GM18507 (cell line): Measurements from ENCODE around the gene EIF4E.
"Not testable (repeated sequence)": the region's sequence is repeated elsewhere in the genome, so short reads cannot be mapped to it uniquely, and the experiment has no call there.

Experiments used
- DNase-seq: peaks from one replicate; pipeline ENCODE4 v3.0.0; 2011; ENCODE audit warnings: low read depth; ENCODE audit not compliant: insufficient read length; ENCODE audit errors: extremely low spot score
- FAIRE-seq: peaks from 2 replicates; lab custom pipeline; 2011; peaks lifted over from hg19 to GRCh38; lab: Jason Lieb, UNC

Gene EIF4E

GRCh38 chr4:98890702-98891455 lies 38.1 kb downstream of the EIF4E start:
- DNase-seq (no peak), FAIRE-seq (peak; percentile 35)

GRCh38 chr4:98887145-98887544 lies 41.8 kb downstream of the EIF4E start:
- no peak for FAIRE-seq

GRCh38 chr4:98886382-98886781 lies 42.6 kb downstream of the EIF4E start:
- DNase-seq, FAIRE-seq: not testable (repeated sequence)

More at GRCh38 chr4:98887145-98887544, 41.8 kb downstream of the EIF4E start:
- DNase-seq, result no peak

GRCh38 chr4:98880884-98881283 lies 48.0 kb downstream of the EIF4E start:
- not testable (repeated sequence) for FAIRE-seq, DNase-seq

- FAIRE-seq (no peak), DNase-seq (no peak)
These were observed 49.4 kb downstream of the EIF4E start for GRCh38 chr4:98879515-98879914.

- no peak for DNase-seq
- no peak for FAIRE-seq
These were observed 55.9 kb downstream of the EIF4E start for GRCh38 chr4:98873059-98873458.

GRCh38 chr4:98872120-98872906 lies 56.6 kb downstream of the EIF4E start:
- not testable (repeated sequence) for FAIRE-seq, DNase-seq

- FAIRE-seq, result no peak
These were observed 61.3 kb downstream of the EIF4E start for GRCh38 chr4:98867648-98868047.

GRCh38 chr4:98865059-98865458 lies 63.9 kb downstream of the EIF4E start:
- DNase-seq, result no peak
- FAIRE-seq, result no peak

More at GRCh38 chr4:98867648-98868047, 61.3 kb downstream of the EIF4E start:
- DNase-seq, result no peak

GRCh38 chr4:98864560-98864959 lies 64.4 kb downstream of the EIF4E start:
- FAIRE-seq, result no peak
- DNase-seq, result no peak

- FAIRE-seq, result no peak
- no peak for DNase-seq
These were observed 66.6 kb downstream of the EIF4E start for GRCh38 chr4:98862371-98862770.

GRCh38 chr4:98861100-98861884 lies 67.6 kb downstream of the EIF4E start:
- FAIRE-seq (no peak), DNase-seq (no peak)

- no peak for DNase-seq
- FAIRE-seq, result no peak
These were observed 77.1 kb downstream of the EIF4E start for GRCh38 chr4:98851806-98852205.

- FAIRE-seq, result no peak
- no peak for DNase-seq
These were observed 78.0 kb downstream of the EIF4E start for GRCh38 chr4:98850937-98851336.

GRCh38 chr4:98848448-98848847 lies 80.5 kb downstream of the EIF4E start:
- no peak for FAIRE-seq
- DNase-seq, result no peak

- no peak for FAIRE-seq
These were observed 83.0 kb downstream of the EIF4E start for GRCh38 chr4:98845960-98846359.

GRCh38 chr4:98842917-98843316 lies 86.0 kb downstream of the EIF4E start:
- not testable (repeated sequence) for FAIRE-seq, DNase-seq

More at GRCh38 chr4:98845960-98846359, 83.0 kb downstream of the EIF4E start:
- DNase-seq, result no peak

- FAIRE-seq (no peak), DNase-seq (no peak)
These were observed 89.8 kb downstream of the EIF4E start for GRCh38 chr4:98838977-98839618.

GRCh38 chr4:98838531-98838930 lies 90.4 kb downstream of the EIF4E start:
- no peak for DNase-seq
- no peak for FAIRE-seq
